OCI-LY3 (cell line): ENCODE data around the gene ARAP1.

ENCODE experiments used
- EZH2phosphoT487 ChIP-seq: fragments of 200-600 bp; shearing (Covaris generic); IDR thresholded peaks from 2 replicates; pipeline ENCODE4 v1.6.1; 2018; ENCODE audit warnings: antibody characterized with exemption, mixed run types, low read depth
- TF ChIP-seq, protein P1 (sequence below): fragments of 200-600, 300-600 bp; sonication (generic); IDR thresholded peaks from 2 replicates; pipeline ENCODE4 v1.5.1; 2014; ENCODE audit warnings: antibody characterized with exemption, low read length, low read depth

DNA sequence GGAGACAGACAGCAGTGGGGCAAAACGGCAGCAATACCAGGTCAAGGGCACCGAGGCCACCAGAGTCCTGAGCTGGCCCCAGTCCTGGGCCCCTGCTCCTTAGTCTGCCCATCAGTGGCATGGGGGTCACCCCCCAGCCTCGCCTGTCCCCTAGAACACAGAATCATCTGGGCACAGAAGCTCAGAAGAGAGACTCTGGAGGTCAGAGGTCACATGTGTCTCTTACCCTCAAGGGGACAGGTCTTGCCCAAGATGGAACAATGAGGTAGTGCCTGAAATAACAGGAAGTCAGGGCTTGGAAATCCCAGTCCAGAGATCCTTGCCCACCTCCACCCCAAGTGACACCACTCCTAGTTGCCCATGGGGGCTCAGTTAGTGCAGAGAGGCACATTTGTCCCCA lies 98.6 kb downstream of the ARAP1 start:
- TF ChIP-seq, protein P1, sequence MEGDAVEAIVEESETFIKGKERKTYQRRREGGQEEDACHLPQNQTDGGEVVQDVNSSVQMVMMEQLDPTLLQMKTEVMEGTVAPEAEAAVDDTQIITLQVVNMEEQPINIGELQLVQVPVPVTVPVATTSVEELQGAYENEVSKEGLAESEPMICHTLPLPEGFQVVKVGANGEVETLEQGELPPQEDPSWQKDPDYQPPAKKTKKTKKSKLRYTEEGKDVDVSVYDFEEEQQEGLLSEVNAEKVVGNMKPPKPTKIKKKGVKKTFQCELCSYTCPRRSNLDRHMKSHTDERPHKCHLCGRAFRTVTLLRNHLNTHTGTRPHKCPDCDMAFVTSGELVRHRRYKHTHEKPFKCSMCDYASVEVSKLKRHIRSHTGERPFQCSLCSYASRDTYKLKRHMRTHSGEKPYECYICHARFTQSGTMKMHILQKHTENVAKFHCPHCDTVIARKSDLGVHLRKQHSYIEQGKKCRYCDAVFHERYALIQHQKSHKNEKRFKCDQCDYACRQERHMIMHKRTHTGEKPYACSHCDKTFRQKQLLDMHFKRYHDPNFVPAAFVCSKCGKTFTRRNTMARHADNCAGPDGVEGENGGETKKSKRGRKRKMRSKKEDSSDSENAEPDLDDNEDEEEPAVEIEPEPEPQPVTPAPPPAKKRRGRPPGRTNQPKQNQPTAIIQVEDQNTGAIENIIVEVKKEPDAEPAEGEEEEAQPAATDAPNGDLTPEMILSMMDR, result no peak
- TF ChIP-seq EZH2phosphoT487, result no peak
